Activated gamma-delta T cell treated with anti-CD3 and anti-CD28 coated beads, Interleukin-2, amount 50 U/mL, for 16 hours (primary cell): ENCODE results near the gene OBP2B.

Experiments
- DNase-seq: peaks from one replicate; pipeline ENCODE4 v3.0.0-alpha.2; 2020; ENCODE audit warnings: low read depth

Gene OBP2B

GRCh38 chr9:133167096-133167730 lies 41.8 kb downstream of the OBP2B start:
- no peak for DNase-seq

DNA sequence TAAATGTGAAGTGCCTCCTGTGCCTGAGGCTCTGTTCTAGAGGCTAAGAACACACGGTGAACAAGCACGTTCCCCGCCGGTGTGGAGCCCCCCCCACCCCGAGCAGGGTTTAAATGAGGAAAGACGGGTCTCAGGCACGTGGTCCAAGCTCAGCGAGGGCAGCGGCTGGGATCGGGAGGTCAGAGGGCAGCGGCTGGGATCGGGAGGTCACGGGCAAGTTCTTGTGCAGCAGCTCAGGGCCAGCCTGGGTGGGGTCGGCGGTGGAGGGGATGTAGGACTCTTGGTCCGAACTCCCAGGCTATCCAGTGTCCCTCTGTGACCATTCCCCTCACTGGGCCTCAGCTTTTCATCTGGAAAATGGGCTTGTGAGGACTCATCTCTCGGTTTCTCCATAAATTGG lies 42.7 kb downstream of the OBP2B start:
- no peak for DNase-seq

GRCh38 chr9:133165452-133165730 lies 43.7 kb downstream of the OBP2B start:
- no peak for DNase-seq

- DNase-seq = no peak
These were observed 44.9 kb downstream of the OBP2B start for GRCh38 chr9:133164191-133164590.

- DNase-seq = no peak
These were observed 45.4 kb downstream of the OBP2B start, which contains the start of gene GBGT1 for GRCh38 chr9:133163504-133164172. GBGT1 (minus strand) TSS chr9:133163914; CDS start chr9:133162412, 1,502 bp downstream.

GRCh38 chr9:133162861-133163503 lies 46.1 kb downstream of the OBP2B start:
- DNase-seq = no peak

- DNase-seq = no peak
These were observed 47.5 kb downstream of the OBP2B start for GRCh38 chr9:133161547-133161950.

DNA sequence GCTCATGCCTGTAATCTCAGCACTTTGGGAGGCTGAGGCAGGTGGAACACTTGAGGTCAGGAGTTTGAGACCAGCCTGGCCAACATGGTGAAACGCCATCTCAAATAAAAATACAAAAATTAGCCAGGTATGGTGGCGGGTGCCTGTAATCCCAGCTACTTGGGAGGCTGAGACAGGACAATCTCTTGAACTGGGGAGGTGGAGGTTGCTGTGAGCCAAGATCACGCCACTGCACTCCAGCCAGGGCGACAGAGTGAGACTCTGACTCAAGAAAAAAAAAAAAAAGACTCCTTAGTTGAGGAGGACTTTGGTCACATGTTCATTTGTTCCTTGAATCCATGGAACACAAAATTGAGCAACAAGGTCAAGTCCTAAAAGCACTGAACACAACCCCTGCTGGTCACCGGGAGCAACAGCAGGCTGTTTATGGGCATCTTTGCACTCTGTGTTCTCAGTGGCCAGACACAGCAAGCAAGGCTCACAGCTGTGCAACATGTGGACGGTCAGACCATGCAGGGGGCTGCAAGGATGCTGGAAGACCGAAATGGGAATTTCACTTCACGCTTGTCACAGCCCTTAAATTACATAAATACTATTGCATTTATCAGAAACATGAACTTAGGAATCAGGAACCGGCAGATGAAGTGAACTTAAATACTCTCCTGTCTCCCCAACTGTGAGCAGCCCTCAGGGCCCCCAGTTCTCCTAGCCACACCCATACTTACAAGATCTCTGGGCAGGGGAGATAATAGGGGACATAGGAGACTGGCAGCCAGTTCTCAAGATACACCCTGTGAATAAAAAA lies 48.1 kb downstream of the OBP2B start:
- no peak for DNase-seq

GRCh38 chr9:133158695-133159094 lies 50.4 kb downstream of the OBP2B start:
- DNase-seq = no peak
